A549 (cell line): ENCODE results near the gene TMEM119. TPM values are rescaled to one million over a fixed set of nuclear protein-coding genes. Genes with fewer than 3 reads are reported as not detected.
A peak's percentile ranks its signal among the peaks of the same experiment; 100 is the strongest.

ENCODE experiments used
- ATAC-seq, 2 experiments: fragments of 200-7000 bp in 1 of 2; fragments of >200 bp in 1 of 2; cut with Nextera tagmentation in 1 of 2; cut with Tn5 transposase in 1 of 2; 3 replicates each; pipeline versions ENCODE4 v1.8.0 to v1.9.1; 2018 to 2020; ENCODE audit warnings: mild to moderate bottlenecking in 1 of 2, moderate library complexity in 1 of 2
- CTCF ChIA-PET: fragments of 300-600 bp; sonication (Branson Sonifier 250); formaldehyde crosslinking; extraction: SDS; loops from one replicate; lab custom pipeline; 2021; ENCODE audit warnings: antibody characterized with exemption, inconsistent platforms; lab: Yijun Ruan, JAX
- POLR2A ChIA-PET: fragments of 350-600 bp; formaldehyde crosslinking; extraction: SDS; loops from one replicate; lab custom pipeline; 2021; ENCODE audit warnings: antibody characterized with exemption, inconsistent platforms; lab: Yijun Ruan, JAX
- DNase-seq, 2 experiments: peaks; one replicate each; pipeline versions ENCODE4 v3.0.0 to v3.0.0-alpha.2; 2011 to 2016; ENCODE audit warnings: low read depth in 1 of 2, low spot score in 1 of 2
- FAIRE-seq: peaks from 2 replicates; lab custom pipeline; 2011; peaks lifted over from hg19 to GRCh38; lab: Jason Lieb, UNC
- H3K27ac ChIP-seq, 2 experiments: fragments of >200 bp; sonication (Bioruptor Twin); formaldehyde crosslinking; 3 replicates each; pipeline ENCODE4 v1.5.1; 2016 to 2017
- H3K4me1 ChIP-seq: fragments of >200 bp; sonication (Bioruptor Twin); formaldehyde crosslinking; 3 replicates; pipeline ENCODE4 v1.6.1; 2016
- H3K4me2 ChIP-seq: fragments of >200 bp; sonication (Bioruptor Twin); formaldehyde crosslinking; 3 replicates; pipeline ENCODE4 v1.6.1; 2016
- H3K4me3 ChIP-seq: fragments of >200 bp; sonication (Bioruptor Twin); formaldehyde crosslinking; 3 replicates; pipeline ENCODE4 v1.5.1; 2016
- H3K9me3 ChIP-seq: fragments of >200 bp; sonication (Bioruptor Twin); formaldehyde crosslinking; 3 replicates; pipeline ENCODE4 v1.6.1; 2016
- ATOH8 ChIP-seq: fragments of 250-450 bp; sonication (Bioruptor Pico); IDR thresholded peaks from 2 replicates; pipeline ENCODE4 v1.5.0; 2020; ENCODE audit warnings: low read depth, mild to moderate bottlenecking, moderate library complexity
- CEBPB ChIP-seq, 2 experiments: fragments of >200 bp in 1 of 2; sonication (Bioruptor Twin) in 1 of 2; formaldehyde crosslinking in 1 of 2; IDR thresholded peaks; 2 replicates each; pipeline ENCODE4 v1.6.1; 2012 to 2016
- CHD2 ChIP-seq: fragments of 150-350 bp; IDR thresholded peaks from 2 replicates; pipeline ENCODE4 v1.6.1; 2014; ENCODE audit warnings: low read length; ENCODE audit not compliant: partially characterized antibody
- CHD4 ChIP-seq: fragments of 200-600 bp; sonication (generic); IDR thresholded peaks from 2 replicates; pipeline ENCODE4 v1.6.1; 2016; ENCODE audit warnings: antibody characterized with exemption, mild to moderate bottlenecking, borderline replicate concordance
- EP300 ChIP-seq, 2 experiments: fragments of >200 bp; sonication (Bioruptor Twin); formaldehyde crosslinking; IDR thresholded peaks; 2 replicates in 1 of 2; 3 replicates in 1 of 2; pipeline ENCODE4 v1.6.1; 2016 to 2017
- GATA3 ChIP-seq: IDR thresholded peaks from 2 replicates; pipeline ENCODE4 v1.6.1; 2012; ENCODE audit warnings: borderline replicate concordance
- HOXA7 ChIP-seq: fragments of 250-450 bp; sonication (Bioruptor Pico); IDR thresholded peaks from 2 replicates; pipeline ENCODE4 v1.5.0; 2020; ENCODE audit warnings: mild to moderate bottlenecking, moderate library complexity
- HOXB5 ChIP-seq: fragments of 250-450 bp; sonication (Bioruptor Pico); IDR thresholded peaks from 2 replicates; pipeline ENCODE4 v1.5.0; 2020; ENCODE audit warnings: mild to moderate bottlenecking, moderate library complexity
- PHF8 ChIP-seq: fragments of 200-600 bp; sonication (generic); IDR thresholded peaks from 2 replicates; pipeline ENCODE4 v1.6.1; 2016; ENCODE audit warnings: low read depth, mild to moderate bottlenecking, antibody characterized with exemption, moderate library complexity, borderline replicate concordance
- POLR2AphosphoS2 ChIP-seq: conservative IDR thresholded peaks from 2 replicates; pipeline ENCODE4 v1.6.1; 2012; ENCODE audit warnings: low read length, improper control_type of control experiment, inconsistent platforms
- REST ChIP-seq: fragments of 200-600 bp; sonication (generic); IDR thresholded peaks from 2 replicates; pipeline ENCODE4 v1.6.1; 2016; ENCODE audit warnings: antibody characterized with exemption, mild to moderate bottlenecking, moderate library complexity
- TP53 ChIP-seq: fragments of 250-450 bp; sonication (Bioruptor Pico); IDR thresholded peaks from 2 replicates; pipeline ENCODE4 v1.5.0; 2021; ENCODE audit warnings: mild to moderate bottlenecking, moderate library complexity
- WGBS: methylation state at CpG from one replicate; pipeline ENCODE4 v1.1.6; 2017; ENCODE audit errors: missing lambda C conversion rate; 5-methylcytosine and 5-hydroxymethylcytosine counted together
- polyA minus RNA-seq: library from RNA; depleted of rRNA, polyadenylated mRNA; stranded (reverse); fragments of >200 nt; gene quantifications from 2 replicates; pipeline ENCODE4 v1.2.3, GENCODE V29; 2011; rRNA and poly(A)+ RNA removed
- polyA plus RNA-seq, 4 experiments: library from polyadenylated mRNA; depleted of rRNA in 3 of 4; stranded (reverse); fragments of >200 nt; fragmentation: RNase III in 1 of 4; extraction: RNeasy Plus Mini Kit Qiagen cat#74134 plus additional on column Dnase treatment in 1 of 4; gene quantifications; 2 replicates in 3 of 4; 3 replicates in 1 of 4; pipeline ENCODE4 v1.2.3, GENCODE V29; 2011 to 2017
- TF ChIP-seq, protein P1 (sequence below): fragments of >200 bp; sonication (Bioruptor Twin); formaldehyde crosslinking; IDR thresholded peaks from 2 replicates; pipeline ENCODE4 v1.6.1; 2016

TMEM119 gene, protein sequence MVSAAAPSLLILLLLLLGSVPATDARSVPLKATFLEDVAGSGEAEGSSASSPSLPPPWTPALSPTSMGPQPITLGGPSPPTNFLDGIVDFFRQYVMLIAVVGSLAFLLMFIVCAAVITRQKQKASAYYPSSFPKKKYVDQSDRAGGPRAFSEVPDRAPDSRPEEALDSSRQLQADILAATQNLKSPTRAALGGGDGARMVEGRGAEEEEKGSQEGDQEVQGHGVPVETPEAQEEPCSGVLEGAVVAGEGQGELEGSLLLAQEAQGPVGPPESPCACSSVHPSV
- polyA plus RNA-seq (2011; rRNA removed) (not detected in 2 replicates), polyA plus RNA-seq (2017; fragmentation: RNase III; extraction: RNeasy Plus Mini Kit Qiagen cat#74134 plus additional on column Dnase treatment) (not detected in 3 replicates), polyA minus RNA-seq (not detected in 2 replicates)
- polyA plus RNA-seq (2012; cell fraction: cytosol; rRNA removed) = not detected in 2 replicates
- polyA plus RNA-seq (2012; cell fraction: nucleus; rRNA removed) = not detected in 2 replicates

- Histone ChIP-seq H3K4me2 (no peak within 1 kb of the TSS), H3K27ac (no peak within 1 kb of the TSS), H3K9me3 (no peaks in the 10 kb centered on the region), H3K4me1 (no peaks in the 10 kb centered on the region), H3K4me3 (no peak within 1 kb of the TSS)
- TF ChIP-seq CEBPB (IDR thresholded peaks at IDR 0.05) (no peak), TP53 (CRISPR knock-in tag) (no peak), CHD4 (no peak), ATOH8 (no peak)
- TF ChIP-seq, protein P1, sequence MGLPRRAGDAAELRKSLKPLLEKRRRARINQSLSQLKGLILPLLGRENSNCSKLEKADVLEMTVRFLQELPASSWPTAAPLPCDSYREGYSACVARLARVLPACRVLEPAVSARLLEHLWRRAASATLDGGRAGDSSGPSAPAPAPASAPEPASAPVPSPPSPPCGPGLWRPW = no peak
- DNase-seq = no peak
- ChIA-PET CTCF (interaction anchor here (0.6 to 17.9 kb wide), 4 partner anchors 9 to 515 kb away, joined by 3 to 166 read pairs (median 4); no protein-coding TSS in a partner anchor), POLR2A (no interaction called here)
- 69% methylated on average over 19 of the region's 27 CpGs for WGBS
- FAIRE-seq = no peak
- peak in 1 of 2 experiments; percentile 32; a peak in 4 of 6 replicates for ATAC-seq
Observed at GRCh38 chr12:108597559-108598471, at the start of gene TMEM119. TSS of gene TMEM119 (minus strand) at chr12:108598084. CDS start at chr12:108592383, 5,701 bp downstream.

DNA sequence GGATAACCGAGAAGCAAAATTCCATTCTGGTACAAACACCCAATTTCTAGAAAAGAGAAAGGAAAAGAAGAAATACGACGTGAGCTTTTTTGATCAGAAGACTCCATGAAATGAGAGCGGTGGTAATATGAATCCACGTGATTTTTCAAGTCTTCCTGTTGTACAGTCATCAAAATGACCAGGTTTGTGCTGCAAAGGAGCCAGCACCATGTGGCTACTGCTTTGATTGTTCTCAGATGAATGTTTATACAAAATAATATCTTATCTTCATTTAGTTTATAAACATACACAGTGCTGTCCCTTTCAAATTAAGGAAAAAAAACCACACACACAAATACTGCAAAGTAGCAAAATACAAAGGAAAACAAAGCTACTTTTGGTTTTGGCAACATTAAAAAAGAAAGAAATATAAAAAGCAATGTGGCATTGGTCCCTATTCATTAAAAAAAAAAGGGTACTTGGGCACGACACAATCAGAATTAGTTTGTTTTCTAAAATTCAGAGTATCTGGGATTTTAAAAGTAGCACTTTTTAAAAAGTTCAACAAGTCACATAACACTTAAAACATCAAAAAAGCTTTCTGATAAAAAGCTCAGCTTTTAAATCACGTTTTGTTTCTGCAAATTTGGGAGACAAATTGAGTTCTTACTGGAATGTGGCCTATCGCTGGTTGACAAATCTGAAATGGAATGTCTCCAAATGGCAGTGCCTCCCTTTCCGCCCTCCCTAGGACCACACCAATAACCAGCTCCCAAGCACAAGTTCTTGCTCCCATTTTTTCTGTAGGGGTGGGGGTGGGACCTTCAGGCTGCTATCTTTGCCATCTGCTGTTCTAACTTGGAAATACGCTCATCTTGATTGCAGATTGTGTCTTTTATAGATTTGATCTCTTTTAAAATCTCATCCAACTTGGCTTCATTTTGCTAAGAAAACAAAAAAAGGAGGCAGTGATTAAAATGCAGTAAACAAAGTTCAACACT is 49.0 kb upstream of the TMEM119 start:
- Histone ChIP-seq H3K27ac (no peak overlapping the region), H3K4me1 (peaks cover 42% of the 10 kb centered on the region), H3K4me2 (no peak overlapping the region), H3K9me3 (no peaks in the 10 kb centered on the region), H3K4me3 (no peak overlapping the region)
- no peak for FAIRE-seq
- ChIA-PET CTCF (interaction anchor here (0.7 to 3.5 kb wide), 9 partner anchors 10 to 304 kb away, joined by 3 to 16 read pairs (median 5); no protein-coding TSS in a partner anchor), POLR2A (no interaction called here)
- TF ChIP-seq HOXA7 = 0 out of 2 replicates have a peak, but pooled peaks have one; percentile 17
- TF ChIP-seq GATA3 = no peak
- ATAC-seq = 0 out of 6 replicates have a peak, but pooled peaks of 1 of the 2 experiments have one; percentile 23
- 92% methylated on average over 10 of the region's 10 CpGs for WGBS
- no peak for DNase-seq

DNA sequence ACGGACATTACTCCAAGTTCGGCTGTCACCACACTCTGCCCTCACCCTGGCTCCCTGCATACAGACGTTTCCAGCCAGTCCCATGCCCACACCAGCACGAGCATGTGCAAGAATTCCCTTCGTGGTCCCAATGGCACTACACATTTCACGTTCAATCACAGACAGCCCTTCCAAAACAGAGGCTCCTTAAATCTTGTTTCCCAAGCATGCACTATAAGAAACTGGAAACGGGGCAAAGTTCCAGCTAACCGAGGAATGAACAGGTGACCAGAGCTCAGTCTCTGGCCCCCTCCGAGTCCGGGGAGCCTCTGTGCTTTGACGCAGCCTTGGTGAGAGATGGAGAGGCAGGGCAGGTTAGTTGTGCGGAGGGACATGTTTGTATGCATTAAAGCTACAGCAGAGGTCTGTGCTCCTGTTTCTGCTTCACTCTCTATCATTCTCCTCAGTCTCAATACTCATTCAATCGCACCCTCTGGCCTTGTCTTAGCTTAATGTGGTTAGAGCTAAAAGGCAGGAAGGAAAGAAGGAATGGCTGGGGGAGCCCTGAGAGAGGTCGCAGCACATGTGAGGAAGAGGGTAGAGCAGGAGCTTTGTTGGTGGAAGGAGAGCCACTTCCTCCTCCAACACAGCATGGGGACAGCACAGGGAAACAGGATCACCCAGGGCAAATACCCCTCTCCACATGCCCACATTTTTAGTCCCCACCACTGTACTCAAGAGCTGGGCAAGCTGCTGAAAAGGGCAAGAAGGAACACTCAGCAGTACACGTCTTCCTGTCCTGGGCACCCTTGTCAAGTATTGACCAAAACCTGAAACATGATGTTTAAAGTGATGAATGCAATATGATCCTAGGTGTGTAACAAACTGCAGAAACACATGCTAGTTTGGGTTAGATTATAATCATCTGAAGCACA is 48.1 kb upstream of the TMEM119 start:
- ChIA-PET CTCF (interaction anchor here (1.1 to 3.5 kb wide), 7 partner anchors 9 to 305 kb away, joined by 4 to 16 read pairs (median 6); no protein-coding TSS in a partner anchor), POLR2A (no interaction called here)
- Histone ChIP-seq H3K9me3 (no peaks in the 10 kb centered on the region), H3K4me1 (peaks cover 42% of the 10 kb centered on the region), H3K4me3 (no peak overlapping the region), H3K4me2 (no peak overlapping the region), H3K27ac (no peak overlapping the region)
- no peak for ATAC-seq
- DNase-seq = no peak
- WGBS = 90% methylated on average over 15 of the region's 15 CpGs
- TF ChIP-seq POLR2AphosphoS2 = no peak; the same call in 1 of the 2 replicates
- TF ChIP-seq, all 56 proteins: peak for 0
- no peak for FAIRE-seq

DNA sequence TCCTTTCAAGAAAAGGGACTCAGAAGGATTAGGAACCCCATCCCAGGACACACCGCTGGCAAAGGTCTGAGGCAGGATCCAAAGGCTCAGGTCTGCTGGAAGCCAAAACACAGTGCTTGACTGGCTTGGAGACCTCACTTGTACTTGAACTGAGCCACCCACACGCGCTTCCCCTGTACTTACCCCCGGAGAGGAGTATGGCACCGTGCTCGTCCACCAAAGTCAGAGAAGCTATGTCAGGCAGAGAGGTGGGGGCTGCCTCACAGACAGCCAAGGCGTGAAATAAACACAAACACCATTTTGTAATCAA is 46.9 kb upstream of the TMEM119 start:
- ChIA-PET POLR2A (no interaction called here), CTCF (interaction anchor here (1.2 to 3.5 kb wide), 4 partner anchors 20 to 160 kb away, joined by 3 to 16 read pairs (median 6); no protein-coding TSS in a partner anchor)
- WGBS = 95% methylated on average over 7 of the region's 7 CpGs
- peaks cover 31% of the 10 kb centered on the region for H3K4me1 ChIP-seq
- H3K4me2 ChIP-seq = peak overlapping the region; percentile 63
- peak overlapping the region; percentile 29 to 74; a peak in 5 of 6 replicates for H3K27ac ChIP-seq
- H3K9me3 ChIP-seq = no peaks in the 10 kb centered on the region
- DNase-seq (no peak), ATAC-seq (no peak), FAIRE-seq (no peak)
- no peak overlapping the region for H3K4me3 ChIP-seq
- TF ChIP-seq HOXB5 (CRISPR knock-in tag) (no peak), PHF8 (no peak), CHD2 (no peak), EP300 (IDR thresholded peaks at IDR 0.05) (no peak), REST (no peak)
- TF ChIP-seq, protein P1 = no peak
